Measurements from ENCODE around the gene LY6G5C. TPM values are rescaled to one million over a fixed set of nuclear protein-coding genes. Genes with fewer than 3 reads are reported as not detected.

The LY6G5C gene
- total and polyA plus RNA-seq, 2 of the 13 experiments (the other 11 are each of a cell fraction or from before 2014, with no cell fraction given), result 0.33 to 0.55 TPM

- TF ChIP-seq CSRNP1 (CRISPR knock-in tag; IDR thresholded peaks at IDR 0.05) (peak; percentile 96), JUNB (CRISPR knock-in tag; IDR thresholded peaks at IDR 0.05; ENCODE audit: borderline replicate concordance) (no peak), ZNF207 (IDR thresholded peaks at IDR 0.05; ENCODE audit: borderline replicate concordance) (no peak), POLR2A (IDR thresholded peaks at IDR 0.05; ENCODE audit: insufficient read depth in 1 of 2, low read depth in 2 of 2, low read length in 2 of 2) (peak; percentile 93 to 96), RARG (CRISPR knock-in tag; IDR thresholded peaks at IDR 0.05; ENCODE audit: low read depth) (no peak), KLF15 (CRISPR knock-in tag; IDR thresholded peaks at IDR 0.05; ENCODE audit: borderline replicate concordance) (no peak), NRL (CRISPR knock-in tag; IDR thresholded peaks at IDR 0.05; ENCODE audit: borderline replicate concordance) (no peak), TMF1 (CRISPR knock-in tag; IDR thresholded peaks at IDR 0.05; ENCODE audit: low read depth) (peak; percentile 77), ZFY (CRISPR knock-in tag; IDR thresholded peaks at IDR 0.05) (peak; percentile 90), ZGPAT (CRISPR knock-in tag; IDR thresholded peaks at IDR 0.05) (peak; percentile 96), ZBTB10 (CRISPR knock-in tag; IDR thresholded peaks at IDR 0.05; ENCODE audit: borderline replicate concordance) (peak; percentile 21; the same call in 1 of the 2 replicates), ZNF251 (CRISPR knock-in tag; IDR thresholded peaks at IDR 0.05) (no peak), KDM5B (CRISPR knock-in tag; IDR thresholded peaks at IDR 0.05; ENCODE audit: borderline replicate concordance) (peak; percentile 85), ETV6 (CRISPR knock-in tag; conservative IDR thresholded peaks at IDR 0.05) (peak; percentile 76; the same call in 1 of the 2 replicates), HIVEP1 (CRISPR knock-in tag; IDR thresholded peaks at IDR 0.05) (peak; percentile 83), SP140L (CRISPR knock-in tag; IDR thresholded peaks at IDR 0.05; ENCODE audit: borderline replicate concordance) (no peak), ZBTB42 (CRISPR knock-in tag; IDR thresholded peaks at IDR 0.05) (0 out of 2 replicates have a peak, but pooled peaks have one; percentile 13), CREB3 (CRISPR knock-in tag; IDR thresholded peaks at IDR 0.05) (peak; percentile 36; the same call in 1 of the 2 replicates), RBAK (CRISPR knock-in tag; IDR thresholded peaks at IDR 0.05) (no peak), ETS1 (CRISPR knock-in tag; IDR thresholded peaks at IDR 0.05) (no peak; the same call in 1 of the 2 replicates), SRSF9 (IDR thresholded peaks at IDR 0.05; ENCODE audit: borderline replicate concordance, insufficient read depth, low read depth, low read length, poor library complexity, severe bottlenecking) (no peak)
These were observed 22.2 kb upstream of the LY6G5C start, which contains the start of gene ABHD16A (continued) for GRCh38 chr6:31702819-31703716.
